Left lung (tissue), 10 donors: ENCODE measurements around the gene RALA. TPM values are rescaled to one million over a fixed set of nuclear protein-coding genes. Genes with fewer than 3 reads are reported as not detected.

Experiments used
- ATAC-seq: fragments of 200-7000 bp; cut with Tn5 transposase; one replicate; pipeline ENCODE4 v1.9.1; 2020; ENCODE audit warnings: moderate library complexity
- DNase-seq, 4 donors: peaks; one replicate each; pipeline ENCODE4 v3.0.0-alpha.2; 2013 to 2020
- H3K27ac ChIP-seq, 2 donors: fragments of 200-600 bp; sonication (generic) in 1 of 2; one replicate each; pipeline versions ENCODE4 v1.5.0 to v1.8.0; 2020 to 2021
- H3K27me3 ChIP-seq, 2 donors: fragments of 200-600 bp; sonication (generic) in 1 of 2; one replicate each; pipeline versions ENCODE4 v1.5.0 to v1.8.0; 2020 to 2021
- H3K36me3 ChIP-seq, 2 donors: fragments of 200-600 bp; sonication (generic) in 1 of 2; one replicate each; pipeline versions ENCODE4 v1.5.0 to v1.8.0; 2020 to 2021
- H3K4me1 ChIP-seq, 2 donors: fragments of 200-600 bp; one replicate each; pipeline ENCODE4 v1.8.0; 2021
- H3K4me3 ChIP-seq, 2 donors: fragments of 200-600 bp; sonication (generic) in 1 of 2; one replicate each; pipeline versions ENCODE4 v1.5.0 to v1.8.0; 2020 to 2021; ENCODE audit warnings: mild to moderate bottlenecking in 1 of 2
- H3K9me3 ChIP-seq, 2 donors: fragments of 200-600 bp; sonication (generic) in 1 of 2; one replicate each; pipeline versions ENCODE4 v1.5.0 to v1.8.0; 2020 to 2021
- CTCF ChIP-seq, 2 donors: fragments of 200-600 bp; sonication (generic) in 1 of 2; IDR thresholded peaks; one replicate each; pipeline versions ENCODE4 v1.5.0 to v1.8.0; 2021; ENCODE audit warnings: antibody characterized with exemption in 2 of 2
- intact Hi-C, 2 donors: fragments of 100-400 bp; cut with DNase I; formaldehyde crosslinking; loops; one replicate each; pipeline versions ENCODE4 v1.11.2 to v1.14.2; 2022
- polyA plus RNA-seq, 6 donors: library from polyadenylated mRNA; unstranded; fragments of 120-200 nt; gene quantifications; one replicate each; pipeline ENCODE4 v1.2.1, GENCODE V29; 2013; ENCODE audit not compliant: insufficient read length in 6 of 6
- total RNA-seq, 2 donors: library from RNA; stranded (reverse); fragmentation: NEBNext Ultra II Directional; extraction: Animal tissue kit (Norgen Biotek cat#: 25700); gene quantifications; one replicate each; pipeline ENCODE4 v1.2.1, GENCODE V29; 2021
- donor health status: DM: no; HTN: yes; CAD: no.
- donor health status: DM: no; HTN: no; CAD: no.

Gene RALA
- total and polyA plus RNA-seq, 8 donors: 45.8 to 114 (median 91.5) TPM

DNA sequence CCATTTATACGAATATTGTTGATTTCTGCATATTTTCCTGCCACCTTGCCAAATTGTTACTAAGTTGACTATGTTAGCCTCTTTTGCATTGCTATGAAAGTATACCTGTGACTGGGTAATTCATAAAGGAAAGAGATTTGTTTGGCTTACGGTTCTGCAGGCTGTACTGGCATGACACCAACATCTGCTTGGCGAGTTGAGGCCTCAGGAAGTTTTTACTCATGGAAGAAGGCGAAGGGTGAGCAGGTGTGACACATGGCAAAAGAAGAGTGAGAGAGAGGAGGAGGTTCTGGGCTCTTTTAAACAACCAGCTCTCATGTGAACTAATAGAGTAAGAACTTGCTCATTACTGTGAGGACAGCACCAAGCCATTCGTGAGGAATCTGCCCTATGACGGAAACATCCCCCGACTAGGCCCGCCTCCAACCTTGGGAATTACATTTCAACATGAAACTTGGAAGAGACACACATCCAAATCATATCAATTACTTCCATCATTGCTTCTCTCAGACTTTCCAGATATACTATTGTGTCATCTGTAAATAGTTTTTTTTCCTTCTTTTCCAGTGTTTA is 8.4 kb downstream of the RALA start:
- Histone ChIP-seq H3K36me3 (peaks cover 0 to 22% of the 10 kb centered on the region in 2 donors), H3K27ac (no peak overlapping the region), H3K9me3 (no peaks in the 10 kb centered on the region), H3K4me1 (peaks cover 0 to 25% of the 10 kb centered on the region in 2 donors), H3K27me3 (no peaks in the 10 kb centered on the region), H3K4me3 (no peak overlapping the region)
- intact Hi-C loops: no loop called here
- no peak for DNase-seq
- no peak for TF ChIP-seq CTCF (IDR thresholded peaks at IDR 0.05)
- ATAC-seq: no peak

DNA sequence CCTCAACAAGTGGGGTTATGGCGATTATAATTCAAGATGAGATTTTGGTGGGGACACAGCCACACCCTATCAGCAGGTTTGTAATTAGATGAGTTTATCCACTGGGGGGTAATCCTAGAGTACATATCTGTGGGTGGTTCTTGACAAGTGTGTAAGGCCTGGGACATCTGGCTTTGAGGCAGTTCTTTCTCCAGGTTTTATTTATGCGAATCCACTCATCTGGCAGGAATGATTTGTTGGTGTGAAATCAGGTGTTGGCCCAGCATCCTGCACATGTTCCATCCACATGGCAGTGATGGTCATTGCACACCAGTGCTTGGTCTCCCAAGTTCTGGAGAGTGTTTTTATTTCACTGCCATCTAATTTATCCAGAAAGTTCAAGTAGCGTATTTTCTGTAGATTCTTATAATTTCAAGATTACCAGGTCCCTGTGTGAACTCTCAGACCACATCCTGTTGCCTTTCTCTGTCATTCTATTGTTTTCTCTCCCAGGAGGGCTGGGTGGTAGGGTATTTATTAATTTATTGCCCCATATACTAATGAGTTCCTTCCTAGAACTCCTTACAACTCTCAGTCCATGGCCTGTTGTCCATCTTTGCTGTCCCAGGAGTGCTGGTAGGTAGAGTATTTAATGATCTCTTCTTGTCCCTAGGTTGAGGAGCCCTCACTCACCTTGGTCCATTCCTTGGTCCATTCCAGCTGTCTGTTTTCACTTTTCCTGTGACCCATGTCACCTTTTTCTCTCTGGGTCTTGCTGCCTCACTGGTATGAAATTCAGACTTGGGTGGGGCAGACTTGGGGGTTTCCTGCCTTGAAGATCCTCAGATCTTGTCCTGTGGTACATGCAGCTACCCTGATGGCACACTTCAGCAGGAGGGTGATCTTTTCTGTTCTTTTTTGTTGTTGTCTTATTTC is 10.4 kb downstream of the RALA start:
- ATAC-seq (no peak), DNase-seq (no peak)
- H3K36me3 ChIP-seq: peaks cover 0 to 25% of the 10 kb centered on the region in 2 donors
- H3K4me3 ChIP-seq: no peak overlapping the region
- intact Hi-C loops: no loop called here
- H3K9me3 ChIP-seq: no peaks in the 10 kb centered on the region
- peaks cover 0 to 15% of the 10 kb centered on the region in 2 donors for H3K4me1 ChIP-seq
- no peak for TF ChIP-seq CTCF (IDR thresholded peaks at IDR 0.05)
- no peaks in the 10 kb centered on the region for H3K27me3 ChIP-seq
- no peak overlapping the region for H3K27ac ChIP-seq

- H3K4me1 ChIP-seq: peaks cover 0 to 11% of the 10 kb centered on the region in 2 donors
- no peak overlapping the region for H3K4me3 ChIP-seq
- H3K27me3 ChIP-seq: no peaks in the 10 kb centered on the region
- H3K36me3 ChIP-seq: peaks cover 0 to 21% of the 10 kb centered on the region in 2 donors
- intact Hi-C loops: no loop called here
- H3K27ac ChIP-seq: no peak overlapping the region
- ATAC-seq (no peak), DNase-seq (no peak)
- H3K9me3 ChIP-seq: no peaks in the 10 kb centered on the region
- TF ChIP-seq CTCF (IDR thresholded peaks at IDR 0.05): no peak
Observed at GRCh38 chr7:39634478-39634805, 11.1 kb downstream of the RALA start.

DNA sequence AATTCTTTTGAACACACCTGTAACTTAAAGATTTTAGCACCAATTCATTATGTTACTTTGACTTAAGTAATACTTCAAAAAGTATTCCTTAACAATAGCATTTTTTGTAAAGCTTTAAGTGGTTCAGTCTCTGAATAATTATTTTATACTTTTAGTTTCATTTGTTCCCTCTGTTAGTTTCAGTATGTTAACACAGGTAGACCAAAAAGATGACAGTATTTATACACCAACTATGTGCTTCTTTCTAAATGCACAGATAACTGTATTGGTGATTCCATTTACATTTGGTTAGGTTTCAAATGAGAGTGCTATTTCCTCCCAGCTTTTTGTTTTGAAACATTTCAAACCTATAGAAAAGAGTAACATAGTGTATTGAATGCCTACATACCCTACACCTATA is 14.0 kb downstream of the RALA start:
- intact Hi-C loops: no loop called here
- no peaks in the 10 kb centered on the region for H3K9me3 ChIP-seq
- no peak overlapping the region for H3K27ac ChIP-seq
- DNase-seq (no peak), ATAC-seq (no peak)
- H3K4me3 ChIP-seq: no peak overlapping the region
- H3K36me3 ChIP-seq: peaks cover 0 to 15% of the 10 kb centered on the region in 2 donors
- TF ChIP-seq CTCF (IDR thresholded peaks at IDR 0.05): no peak
- H3K4me1 ChIP-seq: peaks cover 0 to 16% of the 10 kb centered on the region in 2 donors
- no peaks in the 10 kb centered on the region for H3K27me3 ChIP-seq

GRCh38 chr7:39637963-39638485 is 14.7 kb downstream of the RALA start:
- Histone ChIP-seq H3K27me3 (no peaks in the 10 kb centered on the region), H3K27ac (no peak overlapping the region), H3K4me1 (peaks cover 0 to 16% of the 10 kb centered on the region in 2 donors), H3K4me3 (no peak overlapping the region), H3K36me3 (peaks cover 0 to 14% of the 10 kb centered on the region in 2 donors), H3K9me3 (no peaks in the 10 kb centered on the region)
- intact Hi-C loops: no loop called here
- no peak for DNase-seq
- TF ChIP-seq CTCF (IDR thresholded peaks at IDR 0.05): no peak
- no peak for ATAC-seq
